ENCODE data around the gene NFIB. TPM values are rescaled to one million over a fixed set of nuclear protein-coding genes. Genes with fewer than 3 reads are reported as not detected.
A peak's percentile ranks its signal among the peaks of the same experiment; 100 is the strongest.

Gene NFIB
- total RNA-seq, 1 donor from 2014 or later: 11.6 TPM

DNA sequence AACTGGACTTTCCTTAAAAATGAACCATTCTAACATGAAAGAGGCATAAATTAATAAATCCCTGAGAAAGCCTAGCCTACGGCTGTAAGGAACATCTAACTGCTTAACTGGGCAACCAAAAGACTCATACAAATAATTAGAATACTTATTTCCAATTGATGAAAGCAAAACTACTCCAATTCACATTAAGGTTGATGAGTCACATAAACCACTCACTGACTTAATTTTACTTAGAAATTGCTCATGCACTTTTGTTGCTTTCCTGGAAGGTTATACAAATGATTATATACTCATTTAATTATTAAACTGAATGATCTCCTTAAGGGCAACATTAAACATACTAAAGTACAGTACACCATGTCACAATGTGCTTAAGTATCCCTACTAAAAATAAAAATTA, 101.9 kb downstream of the NFIB start:
- no peak overlapping the region for H3K4me3 ChIP-seq (ENCODE audit: low read depth, low read length)
- DNase-seq (ENCODE audit: low read depth) (peak; percentile 75), FAIRE-seq (no peak)
- TF ChIP-seq, protein P1, sequence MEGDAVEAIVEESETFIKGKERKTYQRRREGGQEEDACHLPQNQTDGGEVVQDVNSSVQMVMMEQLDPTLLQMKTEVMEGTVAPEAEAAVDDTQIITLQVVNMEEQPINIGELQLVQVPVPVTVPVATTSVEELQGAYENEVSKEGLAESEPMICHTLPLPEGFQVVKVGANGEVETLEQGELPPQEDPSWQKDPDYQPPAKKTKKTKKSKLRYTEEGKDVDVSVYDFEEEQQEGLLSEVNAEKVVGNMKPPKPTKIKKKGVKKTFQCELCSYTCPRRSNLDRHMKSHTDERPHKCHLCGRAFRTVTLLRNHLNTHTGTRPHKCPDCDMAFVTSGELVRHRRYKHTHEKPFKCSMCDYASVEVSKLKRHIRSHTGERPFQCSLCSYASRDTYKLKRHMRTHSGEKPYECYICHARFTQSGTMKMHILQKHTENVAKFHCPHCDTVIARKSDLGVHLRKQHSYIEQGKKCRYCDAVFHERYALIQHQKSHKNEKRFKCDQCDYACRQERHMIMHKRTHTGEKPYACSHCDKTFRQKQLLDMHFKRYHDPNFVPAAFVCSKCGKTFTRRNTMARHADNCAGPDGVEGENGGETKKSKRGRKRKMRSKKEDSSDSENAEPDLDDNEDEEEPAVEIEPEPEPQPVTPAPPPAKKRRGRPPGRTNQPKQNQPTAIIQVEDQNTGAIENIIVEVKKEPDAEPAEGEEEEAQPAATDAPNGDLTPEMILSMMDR (IDR thresholded peaks at IDR 0.05; ENCODE audit: insufficient read depth, low read length, severe bottlenecking): no peak
- no peaks in the 10 kb centered on the region for H3K27me3 ChIP-seq (ENCODE audit: control insufficient read depth, insufficient read depth, low read length)
- H3K36me3 ChIP-seq (ENCODE audit: control insufficient read depth, insufficient read depth, low read length): no peaks in the 10 kb centered on the region

DNA sequence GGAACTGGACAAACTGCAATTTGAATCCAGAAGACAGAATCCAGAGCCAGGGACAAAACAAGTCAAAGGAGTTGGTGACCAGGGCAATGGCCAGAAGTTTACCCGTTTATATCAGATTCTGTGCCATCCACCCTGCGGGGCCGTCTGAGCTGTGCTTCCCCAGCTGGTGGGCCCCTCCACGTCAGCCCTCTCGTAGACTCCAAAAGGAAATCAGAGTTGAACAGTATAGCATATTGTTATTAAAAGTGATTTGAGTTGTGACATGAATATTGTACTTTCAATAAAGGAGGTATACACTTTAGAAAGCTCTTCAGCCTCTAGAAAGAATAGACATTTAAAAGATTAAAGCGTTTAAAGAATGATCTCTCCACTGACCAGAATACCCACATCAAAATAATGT, 102.4 kb downstream of the NFIB start:
- Histone ChIP-seq H3K36me3 (ENCODE audit: control insufficient read depth, insufficient read depth, low read length) (no peaks in the 10 kb centered on the region), H3K4me3 (ENCODE audit: low read depth, low read length) (no peak overlapping the region), H3K27me3 (ENCODE audit: control insufficient read depth, insufficient read depth, low read length) (no peaks in the 10 kb centered on the region)
- DNase-seq (ENCODE audit: low read depth): no peak
- FAIRE-seq: no peak
- TF ChIP-seq, protein P1 (IDR thresholded peaks at IDR 0.05; ENCODE audit: insufficient read depth, low read length, severe bottlenecking): no peak

DNA sequence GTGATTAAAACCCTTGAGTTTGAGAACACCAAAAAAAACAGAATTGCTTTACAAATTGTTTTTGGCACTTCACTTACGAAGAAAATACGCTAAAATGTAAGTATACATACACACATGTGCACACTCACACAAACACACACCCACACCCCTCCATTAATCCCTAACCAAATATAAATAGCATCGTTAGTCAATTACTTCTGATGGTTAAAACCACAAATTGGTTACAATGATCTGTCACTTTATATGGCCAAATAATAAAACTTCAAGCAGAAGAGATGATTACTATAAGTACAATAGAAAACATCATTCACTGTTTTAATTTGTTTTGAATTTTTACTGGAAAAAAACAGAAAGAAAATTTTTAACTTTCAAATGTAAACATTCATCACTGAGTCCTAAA, 103.5 kb downstream of the NFIB start:
- H3K4me3 ChIP-seq (ENCODE audit: low read depth, low read length): no peak overlapping the region
- H3K36me3 ChIP-seq (ENCODE audit: control insufficient read depth, insufficient read depth, low read length): no peaks in the 10 kb centered on the region
- no peaks in the 10 kb centered on the region for H3K27me3 ChIP-seq (ENCODE audit: control insufficient read depth, insufficient read depth, low read length)
- DNase-seq (ENCODE audit: low read depth) (no peak), FAIRE-seq (no peak)
- TF ChIP-seq, protein P1 (IDR thresholded peaks at IDR 0.05; ENCODE audit: insufficient read depth, low read length, severe bottlenecking): no peak

DNA sequence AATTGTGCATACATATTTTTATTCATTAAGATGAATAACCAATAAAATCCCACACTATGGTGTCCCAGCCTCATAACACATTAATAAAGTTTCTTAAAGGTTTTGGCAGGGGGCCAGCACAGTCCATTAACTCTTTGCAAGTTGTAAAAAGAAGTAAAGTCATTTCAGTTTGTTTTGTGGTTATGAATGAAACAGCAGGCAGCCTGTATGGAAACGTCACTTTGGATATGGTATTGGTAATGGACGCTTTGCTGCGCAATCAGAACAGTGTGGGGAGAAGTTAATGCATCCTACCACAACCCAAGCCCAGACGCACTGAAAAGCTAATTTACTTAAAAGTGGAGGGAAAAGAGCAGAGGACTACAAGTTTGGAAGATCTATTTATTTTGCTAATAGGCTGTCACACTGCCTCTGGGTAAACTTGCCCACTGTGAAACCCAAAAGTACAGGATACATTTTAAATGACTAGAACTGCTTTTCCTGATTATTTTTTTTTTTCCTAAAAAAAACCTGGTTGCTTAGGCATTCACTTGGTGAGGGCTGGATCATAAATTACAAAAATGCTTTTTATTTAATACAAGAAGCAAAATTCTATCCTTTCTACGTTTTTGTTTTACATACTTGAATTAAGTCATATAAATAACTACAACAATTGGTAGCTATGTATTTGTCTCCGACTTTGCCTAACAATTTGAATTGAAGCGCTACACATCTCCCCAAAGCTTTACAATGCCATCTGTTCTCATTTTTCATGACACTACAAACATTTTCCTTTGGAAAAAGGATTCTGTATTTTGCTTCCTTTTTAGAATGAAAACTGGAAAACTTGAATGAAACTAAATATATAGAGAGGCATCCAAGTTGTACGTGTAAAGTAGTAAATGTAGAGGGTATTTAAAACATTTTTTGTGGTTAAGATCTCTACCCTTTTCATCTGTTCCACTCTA, 104.3 kb downstream of the NFIB start:
- Histone ChIP-seq H3K36me3 (ENCODE audit: control insufficient read depth, insufficient read depth, low read length) (no peaks in the 10 kb centered on the region), H3K4me3 (ENCODE audit: low read depth, low read length) (no peak overlapping the region), H3K27me3 (ENCODE audit: control insufficient read depth, insufficient read depth, low read length) (no peaks in the 10 kb centered on the region)
- DNase-seq (ENCODE audit: low read depth) (no peak), FAIRE-seq (no peak)
- TF ChIP-seq, protein P1 (IDR thresholded peaks at IDR 0.05; ENCODE audit: insufficient read depth, low read length, severe bottlenecking): no peak

DNA sequence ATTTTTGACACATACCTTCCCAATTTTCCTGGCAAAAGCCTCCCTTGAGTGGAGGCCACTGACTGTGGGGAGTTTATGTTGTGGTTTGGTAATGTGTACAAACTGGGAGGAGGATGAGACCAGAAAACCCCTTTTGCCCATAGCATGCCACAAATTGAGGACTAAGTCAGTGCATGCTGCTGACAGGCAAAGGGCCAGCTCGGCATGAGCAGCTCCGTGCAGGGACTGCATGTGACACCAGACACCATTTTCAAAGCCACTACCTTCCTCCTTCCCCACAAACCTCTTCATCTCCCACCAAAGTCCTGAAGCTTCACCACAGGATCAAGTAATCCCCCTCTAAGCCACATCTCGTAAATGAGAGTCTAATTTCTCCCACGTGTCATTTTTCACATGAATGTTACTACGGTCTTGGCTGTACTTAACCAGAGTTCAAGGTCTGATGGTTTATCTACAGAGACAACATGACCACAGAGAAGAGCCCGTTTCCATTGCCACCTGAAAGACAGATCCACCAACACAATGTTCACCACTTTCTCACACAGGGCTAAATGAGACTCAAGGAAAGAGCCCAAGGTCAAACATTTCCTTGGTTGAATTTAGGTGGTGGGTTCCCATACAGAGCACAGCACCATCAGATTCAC, 106.5 kb downstream of the NFIB start:
- FAIRE-seq: no peak
- no peak overlapping the region for H3K4me3 ChIP-seq (ENCODE audit: low read depth, low read length)
- H3K36me3 ChIP-seq (ENCODE audit: control insufficient read depth, insufficient read depth, low read length): no peaks in the 10 kb centered on the region
- no peaks in the 10 kb centered on the region for H3K27me3 ChIP-seq (ENCODE audit: control insufficient read depth, insufficient read depth, low read length)
- TF ChIP-seq, protein P1 (IDR thresholded peaks at IDR 0.05; ENCODE audit: insufficient read depth, low read length, severe bottlenecking): no peak
- no peak for DNase-seq (ENCODE audit: low read depth)

Measured in bronchial epithelial cell (primary cell).